Endodermal cell (in vitro differentiated cells): ENCODE results near the gene PIEZO2. TPM values are rescaled to one million over a fixed set of nuclear protein-coding genes. Genes with fewer than 3 reads are reported as not detected.
"Not testable (repeated sequence)": the region's sequence is repeated elsewhere in the genome, so short reads cannot be mapped to it uniquely, and the experiment has no call there.

Source experiments
- DNase-seq: peaks from one replicate; pipeline ENCODE4 v3.0.0-alpha.2; 2017
- H3K27ac ChIP-seq: 2 replicates; pipeline ENCODE4 v1.5.1; 2013; ENCODE audit warnings: mild to moderate bottlenecking, low read depth, low read length, moderate library complexity
- H3K27me3 ChIP-seq: 2 replicates; pipeline ENCODE4 v1.6.1; 2013; ENCODE audit warnings: mild to moderate bottlenecking, low read length, moderate library complexity; ENCODE audit not compliant: insufficient read depth, control insufficient read depth, poor library complexity, severe bottlenecking
- H3K36me3 ChIP-seq: 2 replicates; pipeline ENCODE4 v1.7.0; 2013; ENCODE audit warnings: mild to moderate bottlenecking, low read length, moderate library complexity; ENCODE audit not compliant: control insufficient read depth, insufficient read depth
- H3K4me1 ChIP-seq: one replicate; pipeline ENCODE4 v1.7.0; 2013; ENCODE audit warnings: low read length; ENCODE audit not compliant: control insufficient read depth, insufficient read depth
- H3K4me3 ChIP-seq: 2 replicates; pipeline ENCODE4 v1.5.1; 2013; ENCODE audit warnings: mild to moderate bottlenecking, low read length, moderate library complexity
- H3K9ac ChIP-seq: 2 replicates; pipeline ENCODE4 v1.6.1; 2013; ENCODE audit warnings: mild to moderate bottlenecking, low read length, moderate library complexity; ENCODE audit not compliant: poor library complexity, severe bottlenecking; ENCODE audit errors: extremely low read depth
- H3K9me3 ChIP-seq: 2 replicates; pipeline ENCODE4 v1.6.1; 2013; ENCODE audit warnings: mild to moderate bottlenecking, low read length, moderate library complexity; ENCODE audit not compliant: control insufficient read depth
- H3K27ac Mint-ChIP-seq: 2 replicates; pipeline ENCODE4 v1.8.0; 2020; ENCODE audit warnings: mixed read lengths
- H3K27me3 Mint-ChIP-seq: 2 replicates; pipeline ENCODE4 v1.8.0; 2021; ENCODE audit warnings: mild to moderate bottlenecking, mixed read lengths; ENCODE audit not compliant: insufficient read depth
- H3K36me3 Mint-ChIP-seq: 2 replicates; pipeline ENCODE4 v1.8.0; 2020; ENCODE audit warnings: low read depth, mixed read lengths
- H3K4me1 Mint-ChIP-seq: 2 replicates; pipeline ENCODE4 v1.8.0; 2020; ENCODE audit warnings: mixed read lengths
- H3K4me3 Mint-ChIP-seq: 2 replicates; pipeline ENCODE4 v1.8.0; 2020; ENCODE audit warnings: mild to moderate bottlenecking, moderate library complexity, mixed read lengths
- H3K9me3 Mint-ChIP-seq: 2 replicates; pipeline ENCODE4 v1.8.0; 2020; ENCODE audit warnings: mild to moderate bottlenecking, mixed read lengths
- WGBS, 2 experiments: methylation state at CpG; one replicate each; pipeline versions ENCODE4 v1.1.5 to v1.1.7; 2013; ENCODE audit warnings: missing lambda C conversion rate in 2 of 2, mixed read lengths in 1 of 2; ENCODE audit not compliant: insufficient coverage in 1 of 2, insufficient read length in 1 of 2; 5-methylcytosine and 5-hydroxymethylcytosine counted together
- total RNA-seq, 2 donors: library from RNA; stranded (reverse); fragmentation: NEBNext Ultra II Directional in 1 of 2; extraction: Animal tissue kit (Norgen Biotek cat#: 25700) in 1 of 2; gene quantifications; 2 replicates in 1 of 2; 3 replicates in 1 of 2; pipeline ENCODE4 v1.2.1, GENCODE V29; 2021

The PIEZO2 gene
- total RNA-seq, 2 donors from 2014 or later, result 7.3 to 12.1 TPM

- DNase-seq, H3K4me3 ChIP-seq, H3K9me3 ChIP-seq, H3K27ac ChIP-seq, H3K27me3 Mint-ChIP-seq, H3K27me3 ChIP-seq, H3K4me1 Mint-ChIP-seq, H3K4me1 ChIP-seq, H3K9me3 Mint-ChIP-seq, H3K36me3 Mint-ChIP-seq, H3K9ac ChIP-seq, H3K36me3 ChIP-seq, H3K27ac Mint-ChIP-seq, H3K4me3 Mint-ChIP-seq: not testable (repeated sequence)
- 92 to 100% methylated on average over 1 to 4 of the region's 6 CpGs for WGBS, 2 experiments
These were observed 510.9 kb downstream of the PIEZO2 start for GRCh38 chr18:10638539-10638885.

GRCh38 chr18:10637858-10638538 is 511.4 kb downstream of the PIEZO2 start:
- not testable (repeated sequence) for H3K4me1 Mint-ChIP-seq, H3K9ac ChIP-seq, H3K36me3 Mint-ChIP-seq, H3K27ac ChIP-seq, DNase-seq, H3K9me3 Mint-ChIP-seq, H3K27ac Mint-ChIP-seq, H3K4me1 ChIP-seq, H3K27me3 Mint-ChIP-seq, H3K9me3 ChIP-seq, H3K4me3 ChIP-seq, H3K4me3 Mint-ChIP-seq, H3K36me3 ChIP-seq, H3K27me3 ChIP-seq
- WGBS, 2 experiments, result 90% methylated on average over 3 of the region's 11 CpGs; no CpG with 5 or more reads in 1 of the 2 experiments

- H3K4me1 ChIP-seq, H3K9me3 ChIP-seq, H3K9ac ChIP-seq, H3K4me3 ChIP-seq, H3K27me3 Mint-ChIP-seq, H3K27ac ChIP-seq, H3K4me1 Mint-ChIP-seq, H3K27me3 ChIP-seq, H3K27ac Mint-ChIP-seq, H3K36me3 ChIP-seq, H3K9me3 Mint-ChIP-seq, H3K36me3 Mint-ChIP-seq, DNase-seq, H3K4me3 Mint-ChIP-seq: not testable (repeated sequence)
- 88 to 89% methylated on average over 3 of the region's 6 CpGs for WGBS, 2 experiments
These were observed 520.3 kb downstream of the PIEZO2 start for GRCh38 chr18:10629076-10629475.

- H3K4me1 Mint-ChIP-seq, H3K36me3 Mint-ChIP-seq, H3K9ac ChIP-seq, DNase-seq, H3K9me3 Mint-ChIP-seq, H3K9me3 ChIP-seq, H3K27me3 ChIP-seq, H3K4me3 Mint-ChIP-seq, H3K4me3 ChIP-seq, H3K4me1 ChIP-seq, H3K27ac ChIP-seq, H3K27me3 Mint-ChIP-seq, H3K27ac Mint-ChIP-seq, H3K36me3 ChIP-seq: not testable (repeated sequence)
- 51 to 77% methylated on average over 2 to 4 of the region's 7 CpGs for WGBS, 2 experiments
These were observed 522.7 kb downstream of the PIEZO2 start for GRCh38 chr18:10626606-10627213.

GRCh38 chr18:10623606-10624005 is 525.8 kb downstream of the PIEZO2 start:
- WGBS, 2 experiments, result 93 to 100% methylated on average over 2 to 4 of the region's 4 CpGs
- not testable (repeated sequence) for DNase-seq, H3K27me3 ChIP-seq, H3K9ac ChIP-seq, H3K4me3 ChIP-seq, H3K27ac ChIP-seq, H3K9me3 ChIP-seq, H3K4me1 ChIP-seq, H3K36me3 Mint-ChIP-seq, H3K27me3 Mint-ChIP-seq, H3K9me3 Mint-ChIP-seq, H3K27ac Mint-ChIP-seq, H3K4me3 Mint-ChIP-seq, H3K36me3 ChIP-seq, H3K4me1 Mint-ChIP-seq

GRCh38 chr18:10622982-10623381 is 526.4 kb downstream of the PIEZO2 start:
- not testable (repeated sequence) for H3K4me1 Mint-ChIP-seq, H3K36me3 Mint-ChIP-seq, H3K4me1 ChIP-seq, H3K4me3 ChIP-seq, H3K27ac ChIP-seq, H3K27me3 Mint-ChIP-seq, H3K36me3 ChIP-seq, H3K4me3 Mint-ChIP-seq, H3K27ac Mint-ChIP-seq, H3K9me3 ChIP-seq, H3K27me3 ChIP-seq, H3K9me3 Mint-ChIP-seq, DNase-seq, H3K9ac ChIP-seq
- no CpG with 5 or more reads among the region's 2 CpGs for WGBS, 2 experiments

GRCh38 chr18:10620670-10621329 is 528.6 kb downstream of the PIEZO2 start:
- not testable (repeated sequence) for H3K4me1 ChIP-seq, H3K36me3 Mint-ChIP-seq, H3K27me3 ChIP-seq, H3K9ac ChIP-seq, H3K9me3 ChIP-seq, H3K36me3 ChIP-seq, H3K4me3 Mint-ChIP-seq, H3K4me3 ChIP-seq, H3K27ac Mint-ChIP-seq, H3K9me3 Mint-ChIP-seq, H3K4me1 Mint-ChIP-seq, H3K27ac ChIP-seq, H3K27me3 Mint-ChIP-seq, DNase-seq
- WGBS, 2 experiments, result 77 to 100% methylated on average over 1 to 2 of the region's 2 CpGs
